Measurements from ENCODE around the gene ARHGAP42. TPM values are rescaled to one million over a fixed set of nuclear protein-coding genes. Genes with fewer than 3 reads are reported as not detected.

Gene ARHGAP42
- total RNA-seq, 1 donor from 2014 or later = 33.2 TPM

DNA sequence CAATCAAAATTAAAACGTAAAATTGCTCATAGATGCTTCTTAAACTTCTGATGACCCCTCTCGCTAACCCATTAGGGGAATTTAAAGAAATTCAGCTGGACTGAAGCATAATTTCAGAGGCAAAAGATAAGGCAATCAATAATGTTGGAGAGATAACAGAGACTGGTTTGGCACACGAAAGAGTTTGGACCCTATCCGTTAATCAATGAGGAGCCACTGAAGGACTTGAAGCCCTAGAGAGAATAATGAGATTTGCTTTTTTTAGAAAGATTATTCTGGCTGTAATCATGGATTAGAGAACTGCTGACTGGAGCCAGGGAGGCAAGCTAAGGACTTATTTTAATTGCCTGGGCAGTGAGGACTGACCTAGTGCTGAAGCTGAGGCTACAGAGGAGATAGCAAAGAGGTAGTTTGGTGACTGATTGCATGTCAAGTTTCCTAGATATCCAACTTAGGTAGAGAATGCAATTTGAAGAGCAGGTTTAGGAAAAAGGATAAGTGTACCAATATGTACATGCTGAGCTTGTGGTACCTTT is 11.9 kb upstream of the ARHGAP42 start:
- Mint-ChIP-seq H3K27me3 (ENCODE audit: low read depth, unreplicated experiment) (no peaks in the 10 kb centered on the region), H3K4me3 (ENCODE audit: unreplicated experiment) (no peak overlapping the region), H3K27ac (ENCODE audit: unreplicated experiment) (no peak overlapping the region), H3K9me3 (ENCODE audit: unreplicated experiment) (no peaks in the 10 kb centered on the region), H3K36me3 (ENCODE audit: low read depth, unreplicated experiment) (no peaks in the 10 kb centered on the region), H3K4me1 (ENCODE audit: low read depth, unreplicated experiment) (peaks cover 6% of the 10 kb centered on the region)
- no peaks in the 10 kb centered on the region for H3K27me3 ChIP-seq (ENCODE audit: insufficient read depth, low read length)
- DNase-seq (ENCODE audit: low read depth) = no peak
- no peaks in the 10 kb centered on the region for H3K4me1 ChIP-seq (ENCODE audit: insufficient read depth, low read length)
- H3K27ac ChIP-seq (ENCODE audit: low read depth, low read length) = no peak overlapping the region
- H3K36me3 ChIP-seq (ENCODE audit: insufficient read depth, low read length) = no peaks in the 10 kb centered on the region
- FAIRE-seq = no peak
- no peak overlapping the region for H3K9ac ChIP-seq (ENCODE audit: low read length)
- no peak for TF ChIP-seq EZH2 (IDR thresholded peaks at IDR 0.05; ENCODE audit: insufficient read depth, low read length)
- TF ChIP-seq, protein P1, sequence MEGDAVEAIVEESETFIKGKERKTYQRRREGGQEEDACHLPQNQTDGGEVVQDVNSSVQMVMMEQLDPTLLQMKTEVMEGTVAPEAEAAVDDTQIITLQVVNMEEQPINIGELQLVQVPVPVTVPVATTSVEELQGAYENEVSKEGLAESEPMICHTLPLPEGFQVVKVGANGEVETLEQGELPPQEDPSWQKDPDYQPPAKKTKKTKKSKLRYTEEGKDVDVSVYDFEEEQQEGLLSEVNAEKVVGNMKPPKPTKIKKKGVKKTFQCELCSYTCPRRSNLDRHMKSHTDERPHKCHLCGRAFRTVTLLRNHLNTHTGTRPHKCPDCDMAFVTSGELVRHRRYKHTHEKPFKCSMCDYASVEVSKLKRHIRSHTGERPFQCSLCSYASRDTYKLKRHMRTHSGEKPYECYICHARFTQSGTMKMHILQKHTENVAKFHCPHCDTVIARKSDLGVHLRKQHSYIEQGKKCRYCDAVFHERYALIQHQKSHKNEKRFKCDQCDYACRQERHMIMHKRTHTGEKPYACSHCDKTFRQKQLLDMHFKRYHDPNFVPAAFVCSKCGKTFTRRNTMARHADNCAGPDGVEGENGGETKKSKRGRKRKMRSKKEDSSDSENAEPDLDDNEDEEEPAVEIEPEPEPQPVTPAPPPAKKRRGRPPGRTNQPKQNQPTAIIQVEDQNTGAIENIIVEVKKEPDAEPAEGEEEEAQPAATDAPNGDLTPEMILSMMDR (IDR thresholded peaks at IDR 0.05; ENCODE audit: insufficient read depth, low read depth, low read length) = no peak
- no peak overlapping the region for H3K4me2 ChIP-seq (ENCODE audit: low read length)
- H2AFZ ChIP-seq (ENCODE audit: low read depth, low read length) = no peak overlapping the region
- no peaks in the 10 kb centered on the region for H4K20me1 ChIP-seq (ENCODE audit: insufficient read depth, low read length)
- H3K9me3 ChIP-seq (ENCODE audit: insufficient read depth, low read depth, low read length) = no peaks in the 10 kb centered on the region
- no peak overlapping the region for H3K4me3 ChIP-seq (ENCODE audit: insufficient read depth, low read depth, low read length)
- H3K79me2 ChIP-seq (ENCODE audit: insufficient read depth, low read length) = no peaks in the 10 kb centered on the region

DNA sequence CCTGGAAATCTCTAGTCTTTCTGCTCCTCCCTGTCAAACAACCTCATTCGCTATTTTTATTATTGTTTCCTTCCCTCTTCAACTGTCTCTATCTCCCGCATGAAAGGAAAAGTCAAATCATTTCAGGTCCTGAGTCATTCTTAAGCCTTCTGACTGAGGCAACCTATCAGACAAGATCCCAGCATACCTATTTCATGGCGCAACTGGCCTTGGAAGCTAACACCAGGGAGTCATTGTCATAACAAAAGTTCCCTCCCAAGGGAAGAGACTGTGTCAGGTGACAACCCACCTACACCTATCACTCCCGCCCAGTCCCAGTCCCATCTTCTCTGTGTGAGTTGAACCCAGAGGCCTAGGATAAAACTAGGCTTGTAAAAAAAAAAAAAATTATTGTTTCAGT is 10.2 kb upstream of the ARHGAP42 start:
- Histone ChIP-seq H3K4me2 (ENCODE audit: low read length) (no peak overlapping the region), H3K27ac (ENCODE audit: low read depth, low read length) (no peak overlapping the region), H3K4me1 (ENCODE audit: insufficient read depth, low read length) (peaks cover 3% of the 10 kb centered on the region), H3K4me3 (ENCODE audit: insufficient read depth, low read depth, low read length) (no peak overlapping the region), H4K20me1 (ENCODE audit: insufficient read depth, low read length) (no peaks in the 10 kb centered on the region), H2AFZ (ENCODE audit: low read depth, low read length) (no peak overlapping the region), H3K79me2 (ENCODE audit: insufficient read depth, low read length) (no peaks in the 10 kb centered on the region), H3K36me3 (ENCODE audit: insufficient read depth, low read length) (no peaks in the 10 kb centered on the region), H3K9ac (ENCODE audit: low read length) (no peak overlapping the region), H3K9me3 (ENCODE audit: insufficient read depth, low read depth, low read length) (no peaks in the 10 kb centered on the region), H3K27me3 (ENCODE audit: insufficient read depth, low read length) (no peaks in the 10 kb centered on the region)
- TF ChIP-seq, protein P1 (IDR thresholded peaks at IDR 0.05; ENCODE audit: insufficient read depth, low read depth, low read length) = no peak
- TF ChIP-seq EZH2 (IDR thresholded peaks at IDR 0.05; ENCODE audit: insufficient read depth, low read length) = no peak
- Mint-ChIP-seq H3K27me3 (ENCODE audit: low read depth, unreplicated experiment) (no peaks in the 10 kb centered on the region), H3K4me3 (ENCODE audit: unreplicated experiment) (no peak overlapping the region), H3K9me3 (ENCODE audit: unreplicated experiment) (no peaks in the 10 kb centered on the region), H3K27ac (ENCODE audit: unreplicated experiment) (no peak overlapping the region), H3K36me3 (ENCODE audit: low read depth, unreplicated experiment) (peaks cover 1% of the 10 kb centered on the region), H3K4me1 (ENCODE audit: low read depth, unreplicated experiment) (peaks cover 6% of the 10 kb centered on the region)
- DNase-seq (ENCODE audit: low read depth) (no peak), FAIRE-seq (no peak)

DNA sequence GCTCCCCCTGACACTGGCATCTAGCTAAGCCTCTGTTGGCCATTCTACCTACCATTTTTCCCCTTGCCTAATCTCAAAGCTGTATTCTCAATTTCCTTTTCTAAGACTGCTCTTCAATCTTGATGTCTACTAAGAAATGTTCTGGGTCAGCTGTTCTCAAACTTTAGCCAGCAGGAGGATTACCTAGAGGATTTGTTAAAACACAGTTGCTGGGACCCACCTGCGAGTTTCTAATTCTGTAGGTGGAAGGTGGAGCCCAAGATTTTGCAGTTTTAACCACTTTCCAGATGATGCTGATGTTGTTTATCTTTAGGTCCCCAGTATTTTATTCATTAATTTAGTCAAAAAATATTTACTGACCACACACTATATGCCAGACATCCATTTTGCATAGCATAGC is 9.3 kb upstream of the ARHGAP42 start:
- no peak overlapping the region for H3K4me2 ChIP-seq (ENCODE audit: low read length)
- H3K9me3 ChIP-seq (ENCODE audit: insufficient read depth, low read depth, low read length) = no peaks in the 10 kb centered on the region
- no peaks in the 10 kb centered on the region for H3K79me2 ChIP-seq (ENCODE audit: insufficient read depth, low read length)
- no peaks in the 10 kb centered on the region for H3K9me3 Mint-ChIP-seq (ENCODE audit: unreplicated experiment)
- no peaks in the 10 kb centered on the region for H3K36me3 ChIP-seq (ENCODE audit: insufficient read depth, low read length)
- no peaks in the 10 kb centered on the region for H3K27me3 Mint-ChIP-seq (ENCODE audit: low read depth, unreplicated experiment)
- no peaks in the 10 kb centered on the region for H3K27me3 ChIP-seq (ENCODE audit: insufficient read depth, low read length)
- H2AFZ ChIP-seq (ENCODE audit: low read depth, low read length) = no peak overlapping the region
- TF ChIP-seq EZH2 (IDR thresholded peaks at IDR 0.05; ENCODE audit: insufficient read depth, low read length) = no peak
- TF ChIP-seq, protein P1 (IDR thresholded peaks at IDR 0.05; ENCODE audit: insufficient read depth, low read depth, low read length) = no peak
- peaks cover 1% of the 10 kb centered on the region for H3K36me3 Mint-ChIP-seq (ENCODE audit: low read depth, unreplicated experiment)
- H3K27ac Mint-ChIP-seq (ENCODE audit: unreplicated experiment) = no peak overlapping the region
- H3K27ac ChIP-seq (ENCODE audit: low read depth, low read length) = no peak overlapping the region
- no peaks in the 10 kb centered on the region for H4K20me1 ChIP-seq (ENCODE audit: insufficient read depth, low read length)
- peaks cover 6% of the 10 kb centered on the region for H3K4me1 Mint-ChIP-seq (ENCODE audit: low read depth, unreplicated experiment)
- peaks cover 3% of the 10 kb centered on the region for H3K4me1 ChIP-seq (ENCODE audit: insufficient read depth, low read length)
- DNase-seq (ENCODE audit: low read depth) (no peak), FAIRE-seq (no peak)
- H3K9ac ChIP-seq (ENCODE audit: low read length) = no peak overlapping the region
- no peak overlapping the region for H3K4me3 Mint-ChIP-seq (ENCODE audit: unreplicated experiment)
- no peak overlapping the region for H3K4me3 ChIP-seq (ENCODE audit: insufficient read depth, low read depth, low read length)
